Activated CD8-positive, alpha-beta memory T cell treated with anti-CD3 and anti-CD28 coated beads, Interleukin-2, amount 10 ng/mL, durations not matched to agents 7 days and 5 days (primary cell): ENCODE measurements around the gene UCKL1. TPM values are rescaled to one million over a fixed set of nuclear protein-coding genes. Genes with fewer than 3 reads are reported as not detected.
A peak's percentile ranks its signal among the peaks of the same experiment; 100 is the strongest.

Source experiments
- ATAC-seq: fragments of 150-1000 bp; cut with Tn5 transposase; one replicate; pipeline ENCODE4 v1.10.0; 2021; ENCODE audit warnings: moderate library complexity
- CTCF ChIA-PET: fragments of 350-600 bp; sonication (Branson Sonifier 250); formaldehyde crosslinking; loops from one replicate; lab custom pipeline; 2021; ENCODE audit warnings: antibody characterized with exemption; lab: Charles Lee
- DNase-seq: peaks from one replicate; pipeline ENCODE4 v3.0.0-alpha.2; 2020
- H3K27ac Mint-ChIP-seq: one replicate; pipeline ENCODE4 v1.8.0; 2021; ENCODE audit warnings: mild to moderate bottlenecking, mixed read lengths
- H3K27me3 Mint-ChIP-seq: one replicate; pipeline ENCODE4 v1.8.0; 2021; ENCODE audit warnings: mixed read lengths
- H3K36me3 Mint-ChIP-seq: one replicate; pipeline ENCODE4 v1.8.0; 2021; ENCODE audit warnings: mild to moderate bottlenecking, mixed read lengths
- H3K4me1 Mint-ChIP-seq: one replicate; pipeline ENCODE4 v1.8.0; 2021; ENCODE audit warnings: mixed read lengths
- H3K4me3 Mint-ChIP-seq: one replicate; pipeline ENCODE4 v1.8.0; 2021; ENCODE audit warnings: mild to moderate bottlenecking, moderate library complexity, mixed read lengths
- H3K9me3 Mint-ChIP-seq: one replicate; pipeline ENCODE4 v1.8.0; 2022; ENCODE audit warnings: low read depth, mixed read lengths
- total RNA-seq, 2 experiments: library from RNA; stranded (reverse); gene quantifications; one replicate each; pipeline ENCODE4 v1.2.3, GENCODE V29; 2021

Gene UCKL1
- total RNA-seq, 2 experiments from 2014 or later: 41.1 to 41.9 TPM

DNA sequence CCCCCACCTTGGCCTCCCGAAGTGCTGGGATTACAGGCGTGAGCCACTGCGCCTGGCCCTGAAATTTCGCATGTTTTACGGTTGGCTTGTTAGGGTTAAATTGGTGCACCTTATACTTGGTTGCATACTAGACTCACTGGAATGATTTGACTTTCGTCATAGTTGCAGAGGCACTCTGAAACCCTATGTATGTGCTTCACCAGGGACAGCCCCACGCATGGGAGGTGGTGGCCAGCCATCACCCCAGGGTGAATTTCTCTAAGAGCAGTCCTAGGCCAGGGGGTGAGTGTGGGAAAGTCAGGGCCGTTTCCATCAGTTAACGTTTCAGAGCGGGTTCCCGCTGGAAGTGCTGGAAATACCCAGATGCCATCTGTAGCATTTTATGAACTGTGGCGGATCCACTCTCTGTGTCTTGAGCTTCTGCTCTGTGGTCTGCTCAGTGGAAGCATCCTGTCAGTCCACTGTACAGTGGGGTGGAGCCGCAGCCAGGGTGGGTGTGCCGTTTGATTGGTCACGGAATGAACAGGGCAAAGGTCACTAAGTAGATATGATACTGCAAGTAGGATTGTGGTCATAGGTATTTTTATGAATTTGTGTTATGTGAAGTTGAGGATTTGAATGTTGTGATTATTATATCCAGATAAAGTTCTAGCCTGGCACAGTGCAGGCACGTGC is 48.1 kb downstream of the UCKL1 start:
- no peak for ATAC-seq
- no peak overlapping the region for H3K27ac Mint-ChIP-seq

DNA sequence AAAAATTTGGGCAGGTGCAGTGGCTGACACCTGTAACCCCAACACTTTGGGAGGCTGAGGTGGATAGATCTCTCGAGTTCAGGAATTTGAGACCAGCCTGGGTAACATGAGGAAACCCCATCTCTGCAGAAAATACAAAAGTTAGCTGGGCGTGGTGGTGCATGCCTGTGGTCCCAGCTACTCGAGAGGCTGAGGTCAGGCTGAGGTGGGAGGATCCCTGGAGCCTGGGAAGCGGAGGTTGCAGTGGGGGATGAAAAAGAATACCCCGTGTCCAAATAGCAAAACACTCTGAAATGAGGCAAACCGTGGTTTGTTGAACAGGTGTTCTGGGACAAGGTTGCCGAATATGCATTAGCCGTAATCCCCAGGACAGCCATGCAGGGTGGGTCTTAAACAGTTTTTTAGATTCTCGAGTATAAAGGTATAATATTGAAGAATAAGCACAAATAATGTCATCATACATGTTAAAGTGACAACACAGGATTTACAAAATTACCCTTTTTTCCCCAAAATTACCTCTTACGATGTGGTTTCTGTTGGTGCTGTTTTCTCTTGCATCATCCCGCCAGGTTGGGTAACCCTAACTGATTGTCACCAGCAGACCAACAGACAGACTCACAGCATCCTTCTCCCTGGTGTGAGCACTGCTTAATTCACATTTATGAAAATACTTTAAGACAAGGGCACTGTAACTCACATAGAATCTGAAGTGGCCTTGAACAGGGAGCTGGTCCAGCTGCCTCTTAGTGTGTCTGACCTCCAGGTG is 52.2 kb downstream of the UCKL1 start:
- Mint-ChIP-seq H3K4me1 (peaks cover 37% of the 10 kb centered on the region), H3K36me3 (peaks cover 7% of the 10 kb centered on the region), H3K9me3 (no peaks in the 10 kb centered on the region), H3K4me3 (no peak overlapping the region), H3K27ac (peak overlapping the region; percentile 57), H3K27me3 (no peaks in the 10 kb centered on the region)
- CTCF ChIA-PET: interaction anchor here (1.1 to 1.4 kb wide), 2 partner anchors 23 to 70 kb away, joined by 3 read pairs; no protein-coding TSS in a partner anchor
- ATAC-seq (no peak), DNase-seq (no peak)

More for the DNA sequence above, 48.1 kb downstream of the UCKL1 start:
- no peak for DNase-seq
- Mint-ChIP-seq H3K4me1 (peaks cover 31% of the 10 kb centered on the region), H3K4me3 (no peak overlapping the region), H3K36me3 (peaks cover 6% of the 10 kb centered on the region), H3K9me3 (no peaks in the 10 kb centered on the region), H3K27me3 (no peaks in the 10 kb centered on the region)
- CTCF ChIA-PET: interaction anchor here (1.1 to 2.2 kb wide), 2 partner anchors 15 to 70 kb away, joined by 3 to 6 read pairs; no protein-coding TSS in a partner anchor

- DNase-seq: no peak
Observed at GRCh38 chr20:63900413-63900812, 55.8 kb downstream of the UCKL1 start.

DNA sequence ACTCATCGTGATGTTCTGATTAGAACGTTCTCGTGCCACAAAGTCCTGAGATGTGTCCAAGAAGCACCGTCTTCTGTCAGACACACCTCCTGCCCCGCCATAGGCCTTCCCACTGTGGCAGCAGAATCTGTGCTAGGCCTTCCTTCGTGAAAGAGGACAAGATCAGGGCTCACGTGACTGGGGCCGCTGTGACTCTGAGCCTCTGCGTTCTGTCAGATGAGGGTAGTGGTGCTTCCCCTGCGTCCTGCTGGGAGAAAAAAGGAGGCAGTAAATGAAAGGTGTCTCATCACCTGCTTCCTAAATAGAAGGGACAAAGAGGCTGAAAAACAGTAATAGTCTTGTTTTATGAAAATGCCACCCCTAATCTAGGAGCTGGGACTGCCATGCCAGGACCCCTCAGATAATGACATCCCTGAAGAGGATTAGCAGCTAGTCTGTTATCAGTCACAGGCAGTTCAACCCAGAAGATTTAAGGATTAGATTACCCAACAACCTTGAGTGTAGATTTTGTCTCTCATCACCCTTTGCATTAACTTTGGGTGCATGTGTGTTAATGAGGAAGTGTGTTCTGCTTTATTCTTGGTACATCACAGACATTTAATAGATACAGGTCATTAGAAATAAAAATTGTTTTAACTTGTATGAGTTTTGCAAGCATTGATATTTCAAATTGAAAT is 57.2 kb downstream of the UCKL1 start:
- H3K27ac Mint-ChIP-seq: no peak overlapping the region
- H3K4me3 Mint-ChIP-seq: no peak overlapping the region
- no peaks in the 10 kb centered on the region for H3K27me3 Mint-ChIP-seq
- no peaks in the 10 kb centered on the region for H3K9me3 Mint-ChIP-seq
- H3K4me1 Mint-ChIP-seq: peaks cover 62% of the 10 kb centered on the region
- ATAC-seq (no peak), DNase-seq (no peak)
- CTCF ChIA-PET: interaction anchor here (1.0 kb wide), 1 partner anchor 11 kb away, joined by 3 read pairs; no protein-coding TSS in a partner anchor
- peaks cover 19% of the 10 kb centered on the region for H3K36me3 Mint-ChIP-seq

More at GRCh38 chr20:63900413-63900812, 55.8 kb downstream of the UCKL1 start:
- CTCF ChIA-PET: no interaction called here
- peaks cover 19% of the 10 kb centered on the region for H3K36me3 Mint-ChIP-seq
- no peaks in the 10 kb centered on the region for H3K27me3 Mint-ChIP-seq
- no peak overlapping the region for H3K4me3 Mint-ChIP-seq
- no peaks in the 10 kb centered on the region for H3K9me3 Mint-ChIP-seq
- H3K27ac Mint-ChIP-seq: no peak overlapping the region
- peaks cover 59% of the 10 kb centered on the region for H3K4me1 Mint-ChIP-seq
- ATAC-seq: no peak

GRCh38 chr20:63897978-63898561 is 58.1 kb downstream of the UCKL1 start:
- no peaks in the 10 kb centered on the region for H3K27me3 Mint-ChIP-seq
- CTCF ChIA-PET: interaction anchor here (1.5 kb wide), 1 partner anchor 82 kb away, joined by 6 read pairs; the partner anchor contains the start of gene SAMD10
- H3K36me3 Mint-ChIP-seq: peaks cover 19% of the 10 kb centered on the region
- H3K4me3 Mint-ChIP-seq: no peak overlapping the region
- H3K4me1 Mint-ChIP-seq: peaks cover 57% of the 10 kb centered on the region
- DNase-seq: no peak
- no peaks in the 10 kb centered on the region for H3K9me3 Mint-ChIP-seq
- peak overlapping the region; percentile 25 for H3K27ac Mint-ChIP-seq
- no peak for ATAC-seq

DNA sequence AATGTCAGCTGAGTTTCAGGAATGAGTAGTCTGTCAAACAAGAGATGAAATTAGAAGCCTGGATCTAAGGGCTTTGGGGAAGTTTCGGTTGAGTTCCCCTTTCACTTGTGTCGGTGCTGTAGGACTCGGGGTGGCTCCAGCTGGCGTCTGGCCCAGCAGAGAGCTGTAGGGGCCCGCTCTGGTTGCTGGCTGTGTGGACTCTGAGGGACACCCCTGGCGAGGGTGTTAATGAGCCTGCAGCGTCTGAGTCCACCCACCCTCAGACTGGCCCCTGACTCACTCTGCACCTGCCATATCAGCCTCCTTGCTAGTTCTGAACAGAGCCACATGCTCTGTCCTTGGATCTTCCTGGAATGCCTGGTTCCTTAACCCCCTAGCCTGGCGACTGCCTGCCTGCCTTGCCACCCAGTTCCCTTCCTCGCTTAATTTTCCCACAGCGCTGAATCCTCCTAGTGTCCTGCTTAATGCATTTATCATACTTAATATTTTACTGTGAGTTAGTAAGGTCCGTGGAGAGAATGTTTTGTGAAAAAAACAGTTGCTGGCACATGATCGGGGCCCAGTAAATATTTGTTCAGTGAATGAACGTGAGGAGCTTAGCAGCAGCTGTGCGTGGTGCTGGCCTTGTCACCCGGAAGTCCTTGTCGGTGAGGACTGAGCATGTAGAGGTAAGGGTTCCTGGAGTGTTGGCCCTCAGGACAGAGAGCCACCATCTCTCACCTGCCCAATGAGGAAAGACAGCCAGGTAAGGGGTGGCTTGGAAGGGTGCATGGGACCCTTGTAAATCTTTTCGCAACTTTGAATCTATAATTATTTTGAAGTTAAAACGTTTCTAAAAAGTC is 59.7 kb downstream of the UCKL1 start:
- peak; percentile 54 for DNase-seq
- peaks cover 15% of the 10 kb centered on the region for H3K36me3 Mint-ChIP-seq
- peak overlapping the region; percentile 97 for H3K27ac Mint-ChIP-seq
- ATAC-seq: peak; percentile 10
- H3K4me3 Mint-ChIP-seq: peak overlapping the region; percentile 91
- H3K27me3 Mint-ChIP-seq: no peaks in the 10 kb centered on the region
- H3K9me3 Mint-ChIP-seq: no peaks in the 10 kb centered on the region
- peaks cover 47% of the 10 kb centered on the region for H3K4me1 Mint-ChIP-seq
- CTCF ChIA-PET: interaction anchor here (0.9 to 2.1 kb wide), 8 partner anchors 12 to 362 kb away, joined by 3 to 6 read pairs (median 4); partner anchors contain the start of genes ARFRP1, SAMD10 and ZGPAT

GRCh38 chr20:63895952-63896263 is 60.3 kb downstream of the UCKL1 start:
- Mint-ChIP-seq H3K27ac (peak overlapping the region; percentile 97), H3K9me3 (no peaks in the 10 kb centered on the region), H3K4me3 (peak overlapping the region; percentile 91), H3K36me3 (peaks cover 15% of the 10 kb centered on the region), H3K4me1 (peaks cover 41% of the 10 kb centered on the region), H3K27me3 (no peaks in the 10 kb centered on the region)
- ATAC-seq (no peak), DNase-seq (no peak)
- CTCF ChIA-PET: interaction anchor here (0.7 to 2.1 kb wide), 7 partner anchors 14 to 361 kb away, joined by 3 to 6 read pairs (median 4); partner anchors contain the start of genes ARFRP1 and ZGPAT

- Mint-ChIP-seq H3K9me3 (no peaks in the 10 kb centered on the region), H3K36me3 (peaks cover 15% of the 10 kb centered on the region), H3K4me3 (peak overlapping the region; percentile 91), H3K4me1 (peaks cover 38% of the 10 kb centered on the region), H3K27me3 (no peaks in the 10 kb centered on the region), H3K27ac (peak overlapping the region; percentile 97)
- CTCF ChIA-PET: interaction anchor here (0.7 to 2.1 kb wide), 8 partner anchors 15 to 361 kb away, joined by 3 to 6 read pairs (median 4); partner anchors contain the start of genes ARFRP1, TPD52L2 and ZGPAT
- no peak for DNase-seq
- no peak for ATAC-seq
Observed at GRCh38 chr20:63895202-63895951, 60.8 kb downstream of the UCKL1 start.

DNA sequence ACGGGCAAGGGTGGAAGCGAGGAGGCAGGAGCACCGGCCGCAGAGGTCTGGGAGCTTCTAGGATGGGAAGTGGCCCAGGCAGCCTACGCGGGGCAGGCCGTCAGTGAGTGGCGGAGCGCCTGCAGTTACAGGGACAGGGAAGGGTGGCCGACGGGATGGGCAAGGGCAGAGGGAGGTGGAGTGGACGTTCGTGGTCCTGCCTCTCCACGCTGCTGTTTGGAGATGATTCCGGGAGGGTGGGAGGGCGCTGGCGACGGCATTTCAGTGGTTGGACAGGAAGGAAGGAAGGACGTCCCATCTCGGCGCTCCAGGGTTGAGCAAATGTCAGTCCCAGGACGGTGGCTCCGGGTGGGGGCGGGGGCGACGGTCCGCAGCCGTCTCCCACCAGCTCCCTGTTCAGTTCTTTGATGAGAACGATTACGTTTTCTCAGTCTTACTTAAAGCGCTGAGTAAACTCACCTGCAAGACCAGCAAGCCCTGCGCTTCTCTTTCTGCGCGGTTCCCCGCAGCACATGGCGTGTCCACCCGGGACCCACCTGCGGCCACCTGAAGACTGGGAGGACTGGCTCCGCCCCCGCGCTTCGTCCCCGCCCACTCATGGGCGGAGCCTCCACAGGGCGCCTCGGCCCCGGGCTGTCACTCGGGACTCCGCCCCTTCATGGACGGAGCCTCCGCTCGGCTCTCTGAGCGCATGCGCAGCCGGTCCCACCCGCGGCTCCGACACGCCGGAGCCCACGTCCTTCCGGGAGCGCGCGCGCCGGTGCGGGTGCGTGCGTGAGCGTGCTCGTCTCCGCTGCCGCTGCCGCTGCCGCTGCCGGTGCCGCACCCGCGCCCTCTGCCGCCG is 61.6 kb downstream of the UCKL1 start, which contains the start of gene DNAJC5:
DNAJC5 (plus strand) TSS at position 769 of the 844 bp plus-strand sequence. CDS start 33,220 bp downstream, outside the sequence.
- peaks cover 38% of the 10 kb centered on the region for H3K4me1 Mint-ChIP-seq
- CTCF ChIA-PET: interaction anchor here (0.7 to 1.3 kb wide), 3 partner anchors 29 to 398 kb away, joined by 3 read pairs; partner anchors contain the start of gene TPD52L2
- H3K9me3 Mint-ChIP-seq: no peaks in the 10 kb centered on the region
- H3K36me3 Mint-ChIP-seq: peaks cover 16% of the 10 kb centered on the region
- ATAC-seq (peak; percentile 90), DNase-seq (peak; percentile 97)
- no peaks in the 10 kb centered on the region for H3K27me3 Mint-ChIP-seq
- peak within 1 kb of the TSS; percentile 91 for H3K4me3 Mint-ChIP-seq
- peak within 1 kb of the TSS; percentile 97 for H3K27ac Mint-ChIP-seq

DNA sequence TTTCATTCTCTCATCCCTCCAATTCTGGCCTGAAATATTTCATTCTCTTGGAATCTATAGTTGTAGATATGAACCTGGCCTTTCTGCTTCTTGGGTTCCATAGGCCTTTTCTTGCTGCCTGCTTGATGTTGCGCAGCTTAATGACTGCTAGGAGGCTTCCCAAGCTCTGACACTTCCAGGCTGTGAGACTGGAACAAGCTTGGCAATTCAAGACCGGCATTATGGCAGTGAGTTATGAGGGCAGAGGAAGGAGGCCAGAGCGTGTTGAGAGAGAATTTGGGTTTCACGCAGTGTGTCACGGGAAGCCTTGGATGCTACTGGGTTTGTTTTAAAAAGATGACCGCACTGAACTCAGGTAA is 62.2 kb downstream of the UCKL1 start:
- DNase-seq: no peak
- CTCF ChIA-PET: interaction anchor here (0.7 to 1.5 kb wide), 4 partner anchors 9 to 398 kb away, joined by 3 read pairs; partner anchors contain the start of gene TPD52L2
- Mint-ChIP-seq H3K9me3 (no peaks in the 10 kb centered on the region), H3K4me3 (peak overlapping the region; percentile 59), H3K4me1 (peaks cover 33% of the 10 kb centered on the region), H3K27ac (no peak overlapping the region), H3K27me3 (no peaks in the 10 kb centered on the region), H3K36me3 (peaks cover 14% of the 10 kb centered on the region)
- no peak for ATAC-seq

GRCh38 chr20:63892402-63892801 is 63.8 kb downstream of the UCKL1 start:
- DNase-seq: no peak
- H3K36me3 Mint-ChIP-seq: peaks cover 7% of the 10 kb centered on the region
- no peak overlapping the region for H3K27ac Mint-ChIP-seq
- ATAC-seq: no peak
- no peaks in the 10 kb centered on the region for H3K9me3 Mint-ChIP-seq
- CTCF ChIA-PET: interaction anchor here (1.0 to 1.5 kb wide), 2 partner anchors 10 to 165 kb away, joined by 3 read pairs; no protein-coding TSS in a partner anchor
- H3K27me3 Mint-ChIP-seq: no peaks in the 10 kb centered on the region
- no peak overlapping the region for H3K4me3 Mint-ChIP-seq
- H3K4me1 Mint-ChIP-seq: peaks cover 22% of the 10 kb centered on the region
